Activated CD8-positive, alpha-beta memory T cell treated with anti-CD3 and anti-CD28 coated beads for 48 hours (primary cell): ENCODE measurements around the gene IDH3G.

Source experiments
- DNase-seq, 3 experiments: peaks; one replicate each; pipeline ENCODE4 v3.0.0-alpha.2; 2020; ENCODE audit warnings: low read depth in 2 of 3, low spot score in 2 of 3

IDH3G gene

GRCh38 chrX:153816831-153817690 lies 22.9 kb upstream of the IDH3G start:
- DNase-seq, result no peak

DNA sequence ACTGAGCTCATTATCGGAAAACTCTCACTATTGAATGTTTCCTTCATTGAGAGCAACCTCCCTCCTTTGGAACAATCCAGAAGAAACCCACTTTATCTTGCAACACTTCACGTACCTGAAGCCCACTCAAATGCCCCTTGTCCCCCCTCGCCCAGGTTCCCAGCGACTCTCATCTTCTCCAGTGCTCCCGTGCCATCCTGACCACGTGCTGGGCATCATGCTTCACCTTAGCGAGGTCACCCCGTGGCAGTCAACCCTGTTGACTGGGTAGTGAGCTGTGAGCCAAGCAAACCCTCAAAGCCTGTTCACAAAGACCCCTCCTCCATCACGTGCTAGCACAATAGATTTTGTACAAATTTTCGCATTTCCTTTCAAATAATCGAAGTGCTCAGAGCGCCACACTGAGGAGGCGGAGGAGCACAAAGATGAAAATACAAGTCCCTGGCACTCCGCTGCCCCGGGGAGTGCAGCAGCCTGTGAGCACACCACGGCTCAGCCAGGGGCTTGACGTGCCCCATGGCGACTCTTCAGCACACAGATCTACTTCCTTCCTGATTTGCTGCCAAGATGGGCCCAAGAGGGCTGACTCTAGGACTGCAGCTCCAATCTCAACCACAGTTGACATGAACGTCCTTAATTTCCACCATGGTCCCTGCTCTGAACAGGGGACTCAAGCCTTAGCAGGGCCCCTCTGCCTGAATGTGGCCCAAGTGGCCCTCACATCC lies 20.6 kb upstream of the IDH3G start:
- DNase-seq, result no peak

DNA sequence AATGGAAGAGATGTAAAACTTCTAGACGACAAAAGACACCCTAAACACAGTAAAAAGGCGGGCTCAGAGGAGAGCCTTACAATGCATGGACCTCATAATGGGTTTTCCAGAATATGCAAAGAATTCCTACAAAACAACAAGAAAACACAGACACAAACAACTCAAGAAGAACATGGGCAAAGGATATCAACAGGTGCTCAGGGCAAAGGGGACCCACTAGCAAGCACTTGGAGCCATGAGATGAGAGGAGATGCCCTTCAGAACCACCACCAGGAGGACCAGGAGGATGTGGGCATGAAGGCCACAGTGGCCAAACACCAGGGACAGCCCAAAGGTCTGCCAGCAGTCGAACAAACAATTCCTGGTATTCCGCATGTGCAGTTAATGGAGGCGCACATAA lies 19.0 kb upstream of the IDH3G start:
- no peak for DNase-seq

- DNase-seq, result no peak
Observed at GRCh38 chrX:153812220-153812619, 18.0 kb upstream of the IDH3G start.

DNA sequence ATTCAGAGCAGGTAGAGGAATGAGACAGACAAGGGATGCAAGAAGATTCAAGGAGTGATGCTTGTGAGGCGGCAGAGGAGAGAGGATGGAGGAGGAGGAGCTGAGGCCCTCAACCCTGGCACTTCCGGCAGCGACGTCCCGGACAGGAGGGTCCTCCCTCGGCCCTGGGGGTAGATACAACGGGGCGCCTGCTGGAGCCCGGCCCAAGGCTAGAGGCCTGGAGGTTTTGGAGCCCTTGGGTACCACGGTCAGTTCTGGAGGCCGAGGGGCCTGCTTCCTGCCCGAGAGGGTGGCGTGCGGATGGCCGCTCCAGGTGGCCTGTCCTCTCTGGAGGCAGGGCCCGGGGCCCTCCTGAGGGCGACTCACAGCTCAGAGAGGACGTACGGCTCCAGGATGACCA lies 13.8 kb upstream of the IDH3G start:
- no peak for DNase-seq

GRCh38 chrX:153806999-153807575 lies 12.9 kb upstream of the IDH3G start:
- DNase-seq, result no peak

DNA sequence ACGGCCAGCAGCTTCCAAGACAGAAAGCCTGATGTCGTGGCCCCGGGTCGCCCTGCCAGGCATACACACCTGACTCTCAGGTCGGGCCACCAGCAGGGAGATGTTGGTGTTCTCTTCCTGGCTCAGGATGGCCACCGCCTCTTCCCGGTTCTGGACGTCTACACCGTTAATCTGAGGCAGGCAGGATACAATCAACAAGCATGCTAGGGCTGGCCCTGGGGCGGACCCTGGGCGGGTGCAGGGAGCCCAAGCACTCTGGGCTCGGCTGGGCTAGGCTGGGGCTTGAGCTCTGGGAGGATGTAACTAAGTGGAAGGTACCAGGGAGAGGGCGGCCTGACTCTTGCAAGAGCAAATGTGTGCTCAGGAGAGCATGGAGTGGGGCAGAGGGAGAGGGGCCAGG lies 11.3 kb upstream of the IDH3G start:
- DNase-seq, result no peak

DNA sequence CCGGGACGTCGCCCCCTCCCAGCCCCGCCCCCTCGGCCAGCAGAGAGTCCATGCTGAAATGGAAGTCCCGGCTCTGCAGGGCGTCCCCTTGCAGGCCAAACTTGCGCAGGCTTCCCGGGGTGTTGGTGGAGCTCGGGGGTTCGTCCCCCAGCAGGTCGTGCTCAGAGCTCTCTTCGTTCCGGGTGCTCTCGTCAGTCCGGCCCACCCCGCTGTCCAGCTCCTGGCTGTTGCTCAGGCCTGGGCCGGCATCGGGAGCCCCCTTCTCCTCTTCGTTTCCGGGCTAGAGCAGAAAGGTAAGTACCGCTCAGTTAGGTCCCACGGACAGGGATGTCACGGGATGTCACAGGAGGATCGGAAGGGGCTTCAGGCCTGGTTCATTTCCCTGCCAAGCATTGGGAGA lies 10.4 kb upstream of the IDH3G start:
- DNase-seq, result no peak

DNA sequence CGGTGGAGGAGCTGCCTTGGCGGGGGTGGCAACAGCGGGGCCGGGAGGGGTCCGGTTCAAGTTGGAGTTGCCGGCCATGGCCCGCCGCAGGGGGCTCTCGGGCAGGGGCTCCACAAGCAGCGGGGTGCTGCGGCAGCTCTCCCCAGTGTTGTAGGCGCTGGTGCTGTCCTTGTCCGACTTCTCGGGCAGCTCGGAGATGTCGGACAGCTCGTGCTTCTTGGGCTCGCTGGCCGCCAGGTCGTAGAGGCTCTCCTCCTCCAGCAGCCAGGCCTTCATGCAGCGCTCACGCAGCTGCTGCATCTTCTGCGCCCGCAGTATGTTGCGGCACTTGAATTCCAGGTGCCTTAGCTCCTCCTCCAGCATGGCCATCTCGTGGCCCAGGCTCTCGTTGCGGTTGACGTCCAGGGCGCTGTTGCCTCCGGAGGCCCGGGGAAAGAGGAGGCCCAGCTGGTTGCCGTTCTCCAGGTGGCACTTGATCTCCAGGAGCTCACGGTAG lies 10.0 kb upstream of the IDH3G start:
- no peak for DNase-seq

DNA sequence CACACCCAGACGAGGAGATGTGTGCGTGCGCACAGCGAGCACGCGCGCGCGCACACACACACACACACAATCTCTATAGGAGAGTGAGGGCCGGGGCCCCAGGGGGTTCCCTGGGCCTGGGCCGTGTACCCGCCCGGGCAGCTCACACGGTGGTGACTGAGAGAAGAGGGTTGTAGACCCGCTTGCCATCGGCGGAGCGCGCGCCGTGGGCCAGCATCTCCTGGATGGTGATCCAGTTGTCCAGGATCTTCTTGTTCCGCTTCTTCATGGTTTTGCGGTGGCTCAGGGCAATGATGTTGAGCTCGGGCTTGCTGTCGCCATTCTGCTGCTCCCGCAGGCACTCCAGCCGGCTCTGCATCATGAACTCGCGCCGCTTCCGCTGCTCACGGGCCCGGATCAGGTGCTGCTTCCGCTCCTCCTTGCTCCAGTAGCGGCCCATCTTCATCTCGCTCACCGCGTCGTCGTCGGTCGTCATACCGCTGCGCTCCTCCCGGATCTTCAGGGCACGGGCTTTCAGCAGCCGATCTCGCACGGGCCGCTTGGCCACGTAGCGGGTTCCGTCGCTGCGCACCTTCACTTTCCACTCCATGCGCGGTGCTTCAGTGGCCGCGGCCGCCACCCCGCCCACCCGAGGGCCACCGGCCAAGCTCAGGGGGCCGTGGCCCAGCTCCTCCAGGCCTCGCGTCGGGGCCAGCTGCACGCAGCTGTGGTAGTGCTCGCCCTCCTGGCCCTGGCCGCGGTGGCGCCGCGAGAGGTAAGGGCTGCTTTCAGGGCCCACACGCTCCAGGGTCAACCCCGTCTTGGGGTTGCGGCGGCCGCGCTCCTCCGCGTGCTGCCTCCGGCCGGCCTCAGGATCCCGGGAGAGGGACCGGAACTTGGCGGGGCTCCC lies 9.3 kb upstream of the IDH3G start:
- DNase-seq, result no peak

GRCh38 chrX:153802513-153803045 lies 8.4 kb upstream of the IDH3G start:
- no peak for DNase-seq

- DNase-seq, result no peak
Observed at GRCh38 chrX:153801669-153802068, 7.5 kb upstream of the IDH3G start.

GRCh38 chrX:153800746-153801145 lies 6.6 kb upstream of the IDH3G start:
- DNase-seq, result no peak

DNA sequence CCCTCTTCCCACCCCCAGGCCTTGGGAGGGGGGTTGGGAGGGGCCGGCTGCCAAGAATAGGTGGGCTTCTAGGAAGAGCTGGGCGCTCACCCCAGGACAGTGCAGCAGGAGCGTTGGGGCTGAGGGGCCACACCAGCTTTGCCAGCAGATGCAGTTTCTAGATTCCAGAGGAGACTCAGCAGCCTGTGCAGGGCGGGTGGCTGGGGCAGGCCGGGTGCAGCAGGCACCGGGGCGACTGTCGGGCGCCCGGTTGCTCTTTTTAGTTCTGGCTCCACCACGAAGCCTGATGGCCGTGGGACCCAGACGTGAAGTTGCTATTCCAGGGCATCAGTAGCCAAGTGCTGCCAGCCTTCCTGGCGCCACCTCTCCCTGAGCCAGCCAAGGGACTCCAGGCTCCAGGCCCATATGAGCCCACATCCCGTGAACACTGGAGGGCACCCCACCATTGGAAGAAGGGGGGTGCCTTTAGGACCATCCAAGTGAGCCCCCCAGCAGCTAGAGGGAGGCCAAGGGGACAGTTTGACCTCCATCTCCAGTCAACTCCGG lies 6.1 kb upstream of the IDH3G start:
- DNase-seq, result no peak

DNA sequence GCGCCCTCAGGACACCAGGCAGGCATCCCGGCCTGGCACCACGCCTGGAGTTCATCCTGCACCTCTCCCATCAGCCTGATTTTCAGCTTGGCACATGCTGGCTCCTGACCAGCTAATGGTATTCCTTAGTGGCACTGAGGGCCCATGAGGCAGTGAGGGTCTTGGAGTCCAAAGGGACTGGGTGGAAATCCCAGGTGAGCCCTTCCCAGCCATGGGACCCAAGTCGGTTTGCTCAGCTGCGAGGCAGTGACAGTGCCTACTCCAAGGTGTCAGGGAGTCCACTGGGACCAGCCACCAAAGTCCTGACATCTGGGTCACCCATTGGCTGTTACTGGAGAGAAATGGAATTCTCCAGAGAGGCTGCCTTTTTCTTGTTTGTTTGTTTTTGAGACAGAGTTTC lies 5.2 kb upstream of the IDH3G start:
- DNase-seq, result no peak

DNA sequence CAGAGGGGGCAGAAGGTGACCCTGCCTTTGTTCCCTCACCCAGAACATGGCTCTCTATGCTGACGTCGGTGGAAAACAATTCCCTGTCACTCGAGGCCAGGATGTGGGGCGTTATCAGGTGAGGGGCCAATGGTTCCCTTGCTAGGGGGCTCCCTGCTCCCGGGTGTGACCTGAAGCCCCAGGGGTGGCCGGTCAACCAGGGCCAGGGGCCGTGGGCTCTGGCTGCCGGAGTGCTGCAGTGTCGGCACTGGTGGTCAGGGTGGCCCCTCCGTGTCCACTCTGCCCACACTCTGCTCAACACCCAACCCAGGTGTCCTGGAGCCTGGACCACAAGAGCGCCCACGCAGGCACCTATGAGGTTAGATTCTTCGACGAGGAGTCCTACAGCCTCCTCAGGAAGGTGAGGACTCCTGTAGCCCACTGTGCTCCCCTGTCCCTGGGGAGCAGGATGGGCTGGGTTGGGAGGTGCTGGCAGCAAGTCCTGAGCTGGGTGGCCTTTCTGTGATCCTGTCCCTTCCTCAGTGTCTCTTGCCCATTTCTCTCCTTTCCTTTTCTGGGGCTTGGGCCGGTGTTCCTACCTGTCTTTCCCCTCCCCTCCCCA lies 3.3 kb upstream of the IDH3G start:
- no peak for DNase-seq

- DNase-seq, result no peak
Observed at GRCh38 chrX:153794897-153795816, 982 bp upstream of the IDH3G start.

DNA sequence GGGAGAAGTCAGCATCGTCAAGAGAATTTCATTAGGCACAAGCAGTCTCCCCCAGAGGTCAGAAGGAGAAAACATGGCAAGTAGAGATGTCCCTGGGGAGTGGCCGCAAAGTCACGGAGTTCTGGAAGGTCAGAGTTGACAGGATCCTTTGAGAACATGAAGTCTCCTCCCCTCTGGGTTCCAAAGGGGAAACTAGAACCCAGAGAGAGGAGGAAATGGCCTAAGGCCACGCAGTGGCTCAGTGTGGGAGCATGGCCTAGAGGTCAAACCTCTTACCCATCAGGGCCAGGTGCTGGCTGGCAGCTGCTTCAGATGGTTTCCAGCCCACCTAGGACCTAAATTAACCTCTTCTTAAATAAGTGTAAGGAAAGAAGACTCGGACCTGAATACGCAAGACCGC lies 884 bp downstream of the IDH3G start:
- no peak for DNase-seq

GRCh38 chrX:153792368-153792767 lies 1.8 kb downstream of the IDH3G start:
- DNase-seq, result no peak
